RCC 7860 (cell line): ENCODE data around the gene GLB1L.
A peak's percentile ranks its signal among the peaks of the same experiment; 100 is the strongest.
"Not testable (repeated sequence)": the region's sequence is repeated elsewhere in the genome, so short reads cannot be mapped to it uniquely, and the experiment has no call there.

Experiments used
- DNase-seq: peaks from one replicate; pipeline ENCODE4 v3.0.0-alpha.2; 2015; ENCODE audit warnings: low spot score
- FAIRE-seq: peaks from 2 replicates; lab custom pipeline; 2012; peaks lifted over from hg19 to GRCh38; lab: Jason Lieb, UNC

The GLB1L gene

GRCh38 chr2:219245148-219245898, at the start of gene GLB1L, which contains the start of gene STK16:
TSS of gene GLB1L (minus strand) at chr2:219245444. CDS start at chr2:219243573, 1,871 bp downstream.
TSS of gene STK16 (plus strand) at chr2:219245479. CDS start at chr2:219246000, 521 bp downstream.
- FAIRE-seq: no peak
- DNase-seq: peak; percentile 84

- FAIRE-seq: no peak
- peak; percentile 67 for DNase-seq
These were observed 49.4 kb upstream of the GLB1L start for GRCh38 chr2:219294356-219295351.

- FAIRE-seq (no peak), DNase-seq (no peak)
These were observed 48.5 kb upstream of the GLB1L start for GRCh38 chr2:219293736-219294231.

- FAIRE-seq (no peak), DNase-seq (no peak)
These were observed 47.4 kb upstream of the GLB1L start for GRCh38 chr2:219292616-219293015.

GRCh38 chr2:219291910-219292490, 46.8 kb upstream of the GLB1L start:
- no peak for FAIRE-seq
- no peak for DNase-seq

GRCh38 chr2:219291394-219291793, 46.1 kb upstream of the GLB1L start:
- DNase-seq (no peak), FAIRE-seq (no peak)

- DNase-seq (no peak), FAIRE-seq (no peak)
These were observed 45.3 kb upstream of the GLB1L start for GRCh38 chr2:219290381-219291171.

GRCh38 chr2:219289537-219290361, 44.5 kb upstream of the GLB1L start:
- DNase-seq: peak; percentile 10
- no peak for FAIRE-seq

GRCh38 chr2:219289195-219289536, 43.9 kb upstream of the GLB1L start:
- DNase-seq: no peak

GRCh38 chr2:219287580-219288265, 42.5 kb upstream of the GLB1L start:
- no peak for DNase-seq
- no peak for FAIRE-seq

More at GRCh38 chr2:219289195-219289536, 43.9 kb upstream of the GLB1L start:
- no peak for FAIRE-seq

GRCh38 chr2:219287116-219287440, 41.8 kb upstream of the GLB1L start:
- not testable (repeated sequence) for FAIRE-seq, DNase-seq

- DNase-seq: no peak
- no peak for FAIRE-seq
These were observed 41.3 kb upstream of the GLB1L start for GRCh38 chr2:219286436-219287115.

GRCh38 chr2:219285894-219286425, 40.7 kb upstream of the GLB1L start:
- FAIRE-seq (no peak), DNase-seq (no peak)

GRCh38 chr2:219285373-219285735, 40.1 kb upstream of the GLB1L start:
- no peak for DNase-seq
- FAIRE-seq: no peak

GRCh38 chr2:219284501-219285372, 39.5 kb upstream of the GLB1L start:
- no peak for DNase-seq
- no peak for FAIRE-seq

GRCh38 chr2:219282943-219283581, 37.8 kb upstream of the GLB1L start:
- DNase-seq (no peak), FAIRE-seq (no peak)

GRCh38 chr2:219282375-219282774, 37.1 kb upstream of the GLB1L start:
- no peak for FAIRE-seq
- DNase-seq: no peak
